HL-60 (cell line): ENCODE results near the gene CAMK2B.

Source experiments
- CTCF ChIP-seq: IDR thresholded peaks from one replicate; pipeline ENCODE4 v1.5.1; 2011; ENCODE audit warnings: low read length, control low read depth, inconsistent platforms; ENCODE audit not compliant: insufficient read depth
- GABPA ChIP-seq: IDR thresholded peaks from 2 replicates; pipeline ENCODE4 v1.6.1; 2012; ENCODE audit warnings: low read depth
- POLR2AphosphoS5 ChIP-seq: IDR thresholded peaks from 2 replicates; pipeline ENCODE4 v1.6.1; 2012; ENCODE audit warnings: low read depth
- REST ChIP-seq: IDR thresholded peaks from 2 replicates; pipeline ENCODE4 v1.6.1; 2012; ENCODE audit warnings: low read depth; ENCODE audit not compliant: insufficient replicate concordance
- SPI1 ChIP-seq: IDR thresholded peaks from 2 replicates; pipeline ENCODE4 v1.6.1; 2012; ENCODE audit warnings: low read depth, mild to moderate bottlenecking, borderline replicate concordance

GRCh38 chr7:44230286-44230685, 95.1 kb downstream of the CAMK2B start:
- TF ChIP-seq CTCF (no peak), GABPA (no peak), REST (no peak), POLR2AphosphoS5 (no peak), SPI1 (no peak)
